Measurements from ENCODE around the gene HDAC8.
A peak's percentile ranks its signal among the peaks of the same experiment; 100 is the strongest.
"Not testable (repeated sequence)": the region's sequence is repeated elsewhere in the genome, so short reads cannot be mapped to it uniquely, and the experiment has no call there.

Gene HDAC8

DNA sequence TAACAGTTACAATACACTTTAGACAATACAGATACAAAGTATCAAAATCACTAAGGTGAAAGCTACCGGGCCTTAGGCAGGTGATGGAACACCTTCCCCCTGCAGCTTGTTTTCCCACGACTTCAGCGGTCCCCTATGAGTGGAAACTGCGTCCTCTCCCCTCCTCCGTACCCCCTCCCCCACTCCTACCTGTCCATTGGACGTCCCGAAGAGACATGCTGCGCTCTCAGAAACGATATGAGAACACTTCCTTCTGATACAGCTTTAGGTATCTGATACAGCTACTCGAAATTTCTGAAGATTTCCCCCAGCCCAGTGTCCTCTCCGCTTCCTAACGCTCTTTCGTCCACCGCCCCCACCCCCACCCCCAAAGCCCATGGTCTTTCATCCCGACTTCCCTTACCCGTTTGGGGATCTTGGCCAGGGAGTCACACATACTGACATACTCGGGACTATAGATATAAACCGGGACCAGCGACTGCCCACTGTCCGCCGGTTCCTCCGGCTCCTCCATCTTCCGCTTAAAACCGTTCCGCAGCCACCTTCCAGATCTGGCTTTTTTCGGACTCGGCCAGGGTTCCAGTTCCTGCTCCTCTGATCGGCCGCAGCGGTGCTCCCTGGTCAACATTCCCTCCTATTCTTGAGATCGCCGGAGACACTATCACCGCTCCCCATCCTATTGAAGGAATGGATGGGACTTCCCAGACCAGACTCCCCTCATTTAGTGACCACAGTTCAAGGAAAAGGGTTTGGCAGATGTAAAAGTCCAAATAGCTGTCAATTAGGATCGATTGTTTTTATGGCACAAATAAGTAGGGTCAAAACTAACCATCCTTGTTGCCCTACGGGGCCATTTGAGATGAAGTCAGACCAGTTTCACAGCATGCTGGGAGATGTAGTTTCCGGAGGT lies at the start of gene HDAC8:
Gene HDAC8, minus strand, starts transcription at position 596 of the 910 bp plus-strand sequence. Its CDS starts 82 bp downstream, at position 514.
- DNase-seq (ENCODE audit: low read depth in 2 of 2) = peak; percentile 51

GRCh38 chrX:72621625-72622485 lies 49.2 kb upstream of the HDAC8 start:
- no peak for DNase-seq (ENCODE audit: low read depth in 2 of 2)

DNA sequence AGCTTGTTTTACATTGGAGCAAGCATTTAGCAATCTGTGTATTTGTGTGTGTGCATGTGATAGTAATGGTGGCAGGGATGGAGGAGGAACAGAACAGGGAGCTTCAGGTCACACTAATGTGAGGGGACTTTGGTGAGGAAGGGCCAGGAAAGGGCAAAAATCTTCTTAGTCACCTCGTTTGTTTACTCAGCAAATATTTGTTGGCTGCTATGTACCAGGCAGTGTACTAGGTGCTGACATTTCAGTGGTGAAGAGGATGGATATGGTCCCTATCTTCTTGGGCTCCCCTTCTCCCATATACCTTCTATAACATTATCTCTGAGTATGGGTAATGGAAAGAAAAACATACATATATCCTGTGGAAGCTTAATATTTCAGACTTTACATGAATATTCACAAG lies 48.5 kb upstream of the HDAC8 start:
- DNase-seq (ENCODE audit: low read depth in 2 of 2) = no peak

DNA sequence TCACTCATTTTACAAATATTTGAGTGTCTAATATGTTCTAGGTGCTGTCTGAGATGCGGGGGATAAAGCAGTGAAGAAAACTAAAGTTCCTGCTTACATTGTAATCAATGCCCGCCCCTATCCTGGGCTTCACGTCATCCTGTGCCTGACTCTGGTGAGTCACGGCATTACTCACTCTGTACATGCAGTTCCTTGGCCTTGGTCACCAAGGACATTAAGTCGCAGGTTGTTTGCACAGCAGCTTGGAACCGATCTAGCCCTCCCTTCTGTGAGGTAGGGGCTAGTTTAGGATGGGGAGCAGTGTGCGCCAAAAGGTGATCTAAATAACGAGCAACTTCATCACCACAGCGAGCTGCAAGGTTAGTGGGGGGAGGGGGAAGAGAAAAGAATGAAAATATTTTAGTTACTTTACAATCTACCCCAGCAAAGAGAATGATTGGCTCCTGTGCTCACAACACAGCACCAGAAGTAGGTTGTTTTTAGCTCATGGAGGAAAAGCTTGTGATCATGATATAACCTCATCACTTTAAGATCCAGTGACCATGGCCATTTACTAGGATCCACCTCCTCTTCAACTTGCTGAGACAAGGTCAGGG lies 48.0 kb upstream of the HDAC8 start:
- DNase-seq (ENCODE audit: low read depth in 2 of 2) = peak; percentile 17 to 20

DNA sequence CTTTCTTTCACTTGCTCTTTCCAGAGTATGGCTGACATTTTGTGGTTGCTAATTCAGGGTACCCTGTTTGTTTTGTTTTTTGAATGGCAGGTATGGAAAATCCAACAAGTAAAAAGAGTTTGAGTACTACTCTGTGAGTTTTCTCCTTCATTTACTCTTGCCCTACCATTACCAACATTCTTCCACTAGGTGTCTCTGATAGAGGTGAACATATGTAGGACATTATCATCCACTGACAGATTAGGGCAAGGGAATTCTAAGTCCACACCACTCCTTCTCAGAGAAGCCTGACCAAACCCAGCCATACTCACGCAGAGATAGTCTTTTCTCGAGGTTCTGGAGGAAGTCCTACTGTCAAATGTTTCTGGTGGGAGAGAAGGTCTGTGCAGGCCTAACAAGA lies 36.7 kb upstream of the HDAC8 start:
- DNase-seq (ENCODE audit: low read depth in 2 of 2) = no peak

DNA sequence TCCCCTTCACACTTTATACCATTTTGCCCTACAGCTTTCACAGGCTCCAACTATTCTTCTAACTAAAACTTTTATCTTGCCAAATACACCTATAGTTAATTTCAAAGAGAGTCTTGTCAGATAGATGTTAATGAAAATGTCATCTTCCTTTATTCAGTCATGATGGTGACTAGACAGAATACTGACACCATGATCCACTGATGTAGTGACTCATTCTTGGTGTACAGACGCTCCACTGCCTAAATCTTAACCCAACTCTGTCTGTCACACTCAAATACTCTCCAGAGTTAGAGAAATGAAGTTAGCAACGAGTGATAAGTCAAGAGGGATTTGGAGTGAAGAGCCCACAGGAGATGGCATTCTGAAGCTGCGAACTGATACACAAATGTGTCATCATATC lies 32.1 kb upstream of the HDAC8 start:
- no peak for DNase-seq (ENCODE audit: low read depth in 2 of 2)

GRCh38 chrX:72604112-72604511 lies 31.5 kb upstream of the HDAC8 start:
- DNase-seq (ENCODE audit: low read depth in 2 of 2) = no peak

DNA sequence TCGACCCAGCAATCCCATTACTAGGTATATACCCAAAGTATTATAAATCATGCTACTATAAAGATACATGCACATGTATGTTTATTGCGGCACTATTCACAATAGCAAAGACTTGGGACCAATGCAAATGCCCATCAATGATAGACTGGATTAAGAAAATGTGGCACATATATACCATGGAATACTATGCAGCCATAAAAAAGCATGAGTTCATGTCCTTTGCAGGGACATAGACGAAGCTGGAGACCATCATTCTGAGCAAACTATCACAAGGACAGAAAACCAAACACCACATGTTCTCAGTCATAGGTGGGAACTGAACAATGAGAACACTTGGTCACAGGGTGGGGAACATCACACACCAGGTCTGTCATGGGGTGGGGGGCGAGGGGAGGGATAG lies 18.4 kb upstream of the HDAC8 start:
- DNase-seq (ENCODE audit: low read depth in 2 of 2) = not testable (repeated sequence)

DNA sequence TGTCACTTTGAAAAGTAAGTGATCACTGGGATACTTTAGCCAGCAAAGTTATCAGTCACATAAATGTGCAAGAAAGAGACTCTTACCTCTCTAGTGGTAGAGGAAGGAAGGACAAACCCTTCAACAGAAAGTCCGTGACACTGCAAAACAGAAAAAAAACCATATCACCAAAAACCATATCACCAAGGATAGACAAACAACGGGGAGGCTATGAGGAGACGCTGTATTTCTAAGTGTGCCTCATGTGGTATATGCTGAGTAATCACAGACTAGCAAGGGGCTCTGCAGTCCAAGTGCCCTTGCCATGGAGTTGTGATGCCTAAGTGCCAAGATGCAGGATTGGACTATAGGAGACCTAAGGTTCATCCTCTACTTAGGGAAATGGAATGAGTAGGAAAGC lies 11.5 kb upstream of the HDAC8 start:
- no peak for DNase-seq (ENCODE audit: low read depth in 2 of 2)

DNA sequence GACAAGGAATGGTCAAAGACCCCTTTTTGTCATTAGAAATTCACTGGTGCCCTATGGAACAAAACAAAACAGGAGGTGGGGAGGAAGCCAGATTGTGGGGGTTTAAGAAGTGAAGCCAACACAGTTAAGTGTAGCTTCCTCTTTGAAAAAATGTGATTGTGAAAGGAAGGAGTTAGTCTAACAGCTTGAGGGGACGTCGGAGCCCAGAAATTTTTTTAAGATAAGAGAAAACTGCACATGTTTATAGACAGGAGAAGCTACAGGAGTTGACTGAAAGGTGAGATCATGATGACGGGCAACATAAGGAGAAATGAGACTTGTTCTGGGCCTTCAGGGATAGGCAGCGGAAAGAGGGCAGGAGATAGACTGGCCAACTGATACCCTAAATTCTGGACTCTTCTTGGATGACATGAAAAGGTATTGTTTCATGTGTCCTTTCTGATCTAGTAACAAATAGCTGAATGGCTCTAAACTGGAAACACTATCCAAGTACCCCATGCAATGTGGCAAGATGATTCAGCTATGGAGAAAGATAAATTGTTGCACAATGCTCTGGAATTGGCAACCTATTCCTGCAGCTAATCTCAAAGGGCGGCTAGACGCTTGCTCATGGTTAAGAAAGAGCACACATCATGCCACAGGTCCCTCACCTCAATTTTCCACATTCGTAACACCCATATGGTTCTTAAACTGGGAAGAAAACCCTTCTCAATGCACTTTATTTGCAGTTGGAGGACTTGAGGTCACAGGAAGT lies 3.7 kb upstream of the HDAC8 start:
- DNase-seq (ENCODE audit: low read depth in 2 of 2) = no peak

DNA sequence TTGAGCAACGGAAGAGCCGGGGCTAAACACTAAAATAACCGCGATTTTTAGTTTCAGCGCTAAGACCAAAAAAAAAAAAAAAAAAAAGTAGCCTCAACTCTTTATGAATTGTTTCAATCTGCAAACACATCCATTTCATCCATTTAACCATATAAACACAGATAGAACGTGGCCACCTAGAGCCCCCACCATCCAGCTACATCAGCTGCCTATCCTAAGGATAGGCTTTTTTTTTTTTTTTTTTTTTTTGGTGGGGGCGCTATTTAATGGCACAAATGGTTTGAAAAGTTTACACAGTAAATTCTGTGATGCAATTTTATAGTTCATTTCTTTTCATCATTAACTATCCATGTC lies 492 bp upstream of the HDAC8 start:
- DNase-seq (ENCODE audit: low read depth in 2 of 2) = no peak

DNA sequence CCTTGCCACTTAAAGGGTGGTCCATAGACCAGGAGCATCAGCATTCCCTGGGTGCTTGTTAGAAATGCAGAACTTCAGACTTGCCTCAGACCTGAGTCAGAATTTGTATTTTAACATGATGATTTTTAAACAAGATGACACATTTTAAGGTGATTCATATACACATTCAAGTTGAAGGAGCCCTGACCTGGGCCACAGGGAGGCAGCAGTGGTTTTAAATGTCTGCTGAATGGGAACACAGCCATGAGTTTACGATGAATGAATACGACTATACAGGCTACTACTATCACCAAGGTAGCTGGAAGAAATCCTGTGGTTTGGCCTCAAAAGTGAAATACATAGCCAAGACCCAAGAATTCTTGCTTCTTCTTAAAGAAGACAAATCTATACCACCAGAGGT lies 2.9 kb downstream of the HDAC8 start:
- peak; percentile 13 to 17 for DNase-seq (ENCODE audit: low read depth in 2 of 2)

DNA sequence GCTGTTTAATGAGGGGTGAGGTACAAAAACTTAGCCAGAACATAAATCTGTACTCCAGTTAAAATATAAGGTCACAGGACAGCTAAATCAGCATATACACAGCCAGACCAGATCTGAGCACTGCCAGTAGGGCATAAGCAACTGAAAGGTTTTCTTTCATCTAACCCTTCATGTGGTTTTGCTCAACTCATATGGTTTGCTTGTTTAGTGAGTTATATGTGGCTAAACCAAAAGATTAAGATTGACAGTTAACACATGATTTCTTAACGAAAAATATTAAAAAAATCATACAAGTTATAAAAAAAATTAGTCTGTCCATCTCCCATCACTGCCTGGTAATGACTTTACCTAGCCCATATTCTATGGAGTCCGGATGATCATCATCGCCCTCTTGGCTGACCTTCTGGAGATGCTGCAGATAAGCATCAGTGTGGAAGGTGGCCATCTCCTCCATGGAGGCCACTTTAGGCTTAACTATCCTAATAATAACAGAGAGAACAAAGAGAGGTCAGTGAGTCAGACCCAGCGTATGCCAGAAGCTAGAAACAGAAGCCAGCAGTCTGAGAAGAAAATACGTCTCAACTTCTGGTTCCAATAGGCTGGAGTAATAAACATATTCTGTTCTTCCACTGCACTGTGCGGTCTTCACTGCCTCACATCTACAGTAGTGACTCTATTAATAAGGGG lies 4.1 kb downstream of the HDAC8 start:
- DNase-seq (ENCODE audit: low read depth in 2 of 2) = no peak

- DNase-seq (ENCODE audit: low read depth in 2 of 2) = no peak
Measured at GRCh38 chrX:72566448-72566847, 6.2 kb downstream of the HDAC8 start.

- not testable (repeated sequence) for DNase-seq (ENCODE audit: low read depth in 2 of 2)
Measured at GRCh38 chrX:72559655-72560054, 13.0 kb downstream of the HDAC8 start.

DNA sequence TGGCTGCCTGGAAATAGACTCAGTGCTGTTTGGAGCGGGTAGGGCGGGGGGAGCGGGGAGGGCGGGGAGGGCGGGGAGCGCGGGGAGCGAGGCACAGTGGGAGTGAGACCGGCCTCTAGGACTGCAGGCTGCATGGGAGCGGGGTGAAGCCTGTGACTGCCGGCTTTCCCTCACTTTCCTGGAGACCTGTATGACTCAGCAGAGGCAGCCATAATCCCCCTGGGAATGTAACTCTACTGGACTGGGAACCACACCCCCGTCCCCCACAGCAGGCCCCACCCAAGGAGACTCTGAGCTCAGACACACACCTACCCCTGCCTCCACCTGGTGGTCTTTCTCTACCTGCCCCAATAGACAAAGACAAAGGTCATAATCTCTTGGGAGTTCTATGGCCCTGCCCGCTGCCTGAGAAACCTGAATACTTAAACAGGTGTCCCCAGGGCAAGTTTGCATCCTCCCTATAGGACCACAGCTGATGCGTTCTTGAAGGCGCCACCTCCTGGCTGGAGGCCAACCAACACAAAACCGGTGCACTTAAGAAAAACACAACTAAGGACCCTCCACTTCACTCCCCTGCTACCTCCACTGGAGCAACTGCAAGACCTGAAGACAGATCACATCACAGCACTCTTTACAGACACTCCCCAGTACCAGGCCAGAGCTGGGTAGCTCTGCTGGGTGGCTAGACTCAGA lies 18.0 kb downstream of the HDAC8 start:
- no peak for DNase-seq (ENCODE audit: low read depth in 2 of 2)

GRCh38 chrX:72552443-72552842 lies 20.2 kb downstream of the HDAC8 start:
- DNase-seq (ENCODE audit: low read depth in 2 of 2) = not testable (repeated sequence)

- DNase-seq (ENCODE audit: low read depth in 2 of 2) = no peak
Measured at GRCh38 chrX:72545990-72546389, 26.7 kb downstream of the HDAC8 start.

GRCh38 chrX:72540318-72540717 lies 32.3 kb downstream of the HDAC8 start:
- peak in 1 of 2 experiments; percentile 14 for DNase-seq (ENCODE audit: low read depth in 2 of 2)

- no peak for DNase-seq (ENCODE audit: low read depth in 2 of 2)
Measured at GRCh38 chrX:72539822-72540221, 32.8 kb downstream of the HDAC8 start.
